ENCODE measurements around the gene TUBB. TPM values are rescaled to one million over a fixed set of nuclear protein-coding genes. Genes with fewer than 3 reads are reported as not detected.

TUBB gene
- total and polyA plus RNA-seq, 2 donors (not counting 1 experiment from before 2014, with no cell fraction given) = 102 to 295 TPM

GRCh38 chr6:30682143-30683117 lies 37.7 kb upstream of the TUBB start:
- Histone ChIP-seq H2AFZ (ENCODE audit: insufficient read depth, low read depth, low read length, poor library complexity, severe bottlenecking) (peak overlapping the region; percentile 61), H3K4me3 (ENCODE audit: control extremely low read depth in 1 of 5, extremely low read depth in 1 of 5, insufficient read depth in 1 of 5, low read depth in 2 of 5, low read length in 4 of 5) (peak overlapping the region; percentile 91 to 100 (median 97)), H4K20me1 (ENCODE audit: control insufficient read depth, insufficient read depth, low read length, poor library complexity, severe bottlenecking) (peaks cover 86% of the 10 kb centered on the region), H3K4me2 (replicated peaks; ENCODE audit: low read depth, low read length, poor library complexity, severe bottlenecking) (peak overlapping the region; percentile 100), H3K9ac (ENCODE audit: low read length) (peak overlapping the region; percentile 98), H3K79me2 (ENCODE audit: control insufficient read depth, insufficient read depth, low read length) (peaks cover 94% of the 10 kb centered on the region), H3K4me1 (ENCODE audit: control insufficient read depth in 2 of 2, insufficient read depth in 2 of 2, low read length in 2 of 2) (peaks cover 39 to 42% of the 10 kb centered on the region in 2 donors), H3K27ac (ENCODE audit: low read length in 2 of 2) (peak overlapping the region; percentile 57 to 97), H3K9me3 (ENCODE audit: control extremely low read depth in 1 of 3, control insufficient read depth in 2 of 3, insufficient read depth in 1 of 3, low read length in 2 of 3) (no peaks in the 10 kb centered on the region), H3K36me3 (replicated peaks in 1 of 2; ENCODE audit: control extremely low read depth in 1 of 2, control insufficient read depth in 1 of 2, extremely low read depth in 1 of 2, insufficient read depth in 2 of 2, low read length in 1 of 2) (peaks cover 0 to 40% of the 10 kb centered on the region in 2 experiments), H3K27me3 (replicated peaks in 1 of 4; ENCODE audit: control extremely low read depth in 1 of 4, control insufficient read depth in 3 of 4, insufficient read depth in 4 of 4, low read length in 3 of 4) (no peaks in the 10 kb centered on the region)
- DNase-seq = peak; percentile 96
- no peaks in the 10 kb centered on the region for H3K9me3 Mint-ChIP-seq (ENCODE audit: insufficient read depth)
- 1% methylated on average over 6 of the region's 11 CpGs for WGBS (ENCODE audit: insufficient coverage)
- ATAC-seq (ENCODE audit: low read depth) = peak; percentile 58
- peaks cover 60% of the 10 kb centered on the region for H3K4me1 Mint-ChIP-seq
- POLR2A ChIA-PET = interaction anchor here (0.6 to 8.7 kb wide), 6 partner anchors 10 to 844 kb away, joined by 3 to 216 read pairs (median 5); partner anchors contain the start of genes DHX16, MDC1, MRPS18B and PPP1R10
- peak overlapping the region; percentile 97 for H3K4me3 Mint-ChIP-seq
- intact Hi-C loops (cut with micrococcal nuclease) = loop anchor here (1.0 kb wide), 4 partner anchors 8 to 65 kb away; partner anchors contain the start of genes DHX16, MDC1, MRPS18B and NRM
- H3K27ac Mint-ChIP-seq = peak overlapping the region; percentile 99
- no peaks in the 10 kb centered on the region for H3K27me3 Mint-ChIP-seq
- TF ChIP-seq CTCF (IDR thresholded peaks at IDR 0.05) = no peak
- no peak for TF ChIP-seq EZH2 (IDR thresholded peaks at IDR 0.05; ENCODE audit: borderline replicate concordance, insufficient read depth, low read depth, low read length, poor library complexity, severe bottlenecking)
- CTCF ChIA-PET = interaction anchor here (0.6 to 19.8 kb wide), 8 partner anchors 8 to 199 kb away, joined by 3 to 963 read pairs (median 4); partner anchors contain the start of genes ATAT1, DHX16, MDC1 and NRM

All from B cell (primary cell).